Gastroesophageal sphincter (tissue), 4 donors: ENCODE data around the gene TRHDE. TPM values are rescaled to one million over a fixed set of nuclear protein-coding genes. Genes with fewer than 3 reads are reported as not detected.

Experiments
- ATAC-seq: fragments of 150-250 bp; one replicate; pipeline ENCODE4 v1.9.1; 2016; ENCODE audit warnings: mild to moderate bottlenecking, moderate library complexity
- H3K27ac ChIP-seq, 4 donors: fragments of 200-600 bp; sonication (generic) in 3 of 4; 1 replicate in 3 of 4; 2 replicates in 1 of 4; pipeline ENCODE4 v1.5.1; 2016 to 2019
- H3K27me3 ChIP-seq: fragments of 200-600 bp; sonication (generic); one replicate; pipeline ENCODE4 v1.5.1; 2019
- H3K36me3 ChIP-seq, 2 donors: fragments of 200-600 bp; sonication (generic); one replicate each; pipeline ENCODE4 v1.5.1; 2019; ENCODE audit warnings: control low read depth in 1 of 2
- H3K4me1 ChIP-seq, 3 donors: fragments of 200-600 bp; sonication (generic); 1 replicate in 2 of 3; 2 replicates in 1 of 3; pipeline ENCODE4 v1.5.1; 2016 to 2019; ENCODE audit warnings: control low read depth in 2 of 3
- H3K4me3 ChIP-seq, 2 donors: fragments of 200-600 bp; sonication (generic); one replicate each; pipeline ENCODE4 v1.5.1; 2019; ENCODE audit warnings: mild to moderate bottlenecking in 1 of 2, moderate library complexity in 1 of 2
- H3K9me3 ChIP-seq, 3 donors: fragments of 200-600 bp; sonication (generic); one replicate each; pipeline ENCODE4 v1.5.1; 2017 to 2019; ENCODE audit warnings: control low read depth in 2 of 3
- EP300 ChIP-seq: sonication (generic); formaldehyde crosslinking; IDR thresholded peaks from one replicate; pipeline ENCODE4 v1.6.1; 2017; ENCODE audit warnings: antibody characterized with exemption, mild to moderate bottlenecking
- POLR2A ChIP-seq, 2 donors: fragments of 450-650 bp; IDR thresholded peaks; one replicate each; pipeline ENCODE4 v1.6.1; 2017; ENCODE audit warnings: antibody characterized with exemption in 2 of 2, mild to moderate bottlenecking in 2 of 2, moderate library complexity in 1 of 2
- POLR2AphosphoS5 ChIP-seq: sonication (generic); formaldehyde crosslinking; IDR thresholded peaks from one replicate; pipeline ENCODE4 v1.6.1; 2017; ENCODE audit warnings: antibody characterized with exemption
- WGBS, 2 donors: methylation state at CpG; one replicate each; pipeline ENCODE4 v1.1.5; 2018; ENCODE audit warnings: low coverage in 1 of 2; 5-methylcytosine and 5-hydroxymethylcytosine counted together
- total RNA-seq, 4 donors: library from RNA; depleted of rRNA; stranded (reverse); fragments of >200 nt; gene quantifications; one replicate each; pipeline ENCODE4 v1.1.0, GENCODE V29; 2016
- TF ChIP-seq, protein P1 (sequence below), 4 experiments: fragments of 200-600 bp in 2 of 4; fragments of 450-650 bp in 2 of 4; sonication (generic) in 1 of 4; IDR thresholded peaks; one replicate each; pipeline ENCODE4 v1.5.1; 2017 to 2019; ENCODE audit warnings: antibody characterized with exemption in 4 of 4, mild to moderate bottlenecking in 2 of 4, moderate library complexity in 2 of 4

TRHDE gene
- total RNA-seq, 4 donors from 2014 or later, result 0.74 to 2.3 (median 1.0) TPM

DNA sequence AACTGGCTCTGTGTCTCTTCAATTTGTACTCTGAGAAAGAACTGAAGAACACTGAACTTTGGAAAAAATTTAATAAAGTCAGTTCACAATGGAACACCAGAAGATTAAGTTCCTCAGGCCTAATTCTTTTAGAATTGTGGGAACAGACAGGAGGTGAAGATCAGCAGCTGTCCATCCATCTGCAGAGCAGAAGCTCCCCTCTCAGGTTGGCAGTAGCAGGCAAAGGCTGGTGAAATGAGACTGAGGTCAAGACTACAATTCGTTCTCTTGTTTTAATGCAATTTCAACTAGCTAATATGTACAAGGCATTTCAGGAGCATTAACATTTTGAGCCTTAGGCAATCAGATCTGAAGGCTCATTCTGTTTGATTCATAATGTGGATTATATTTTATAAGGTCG, 10.3 kb upstream of the TRHDE start:
- TF ChIP-seq POLR2AphosphoS5 (no peak), EP300 (no peak), POLR2A (IDR thresholded peaks at IDR 0.05) (no peak)
- TF ChIP-seq, protein P1, sequence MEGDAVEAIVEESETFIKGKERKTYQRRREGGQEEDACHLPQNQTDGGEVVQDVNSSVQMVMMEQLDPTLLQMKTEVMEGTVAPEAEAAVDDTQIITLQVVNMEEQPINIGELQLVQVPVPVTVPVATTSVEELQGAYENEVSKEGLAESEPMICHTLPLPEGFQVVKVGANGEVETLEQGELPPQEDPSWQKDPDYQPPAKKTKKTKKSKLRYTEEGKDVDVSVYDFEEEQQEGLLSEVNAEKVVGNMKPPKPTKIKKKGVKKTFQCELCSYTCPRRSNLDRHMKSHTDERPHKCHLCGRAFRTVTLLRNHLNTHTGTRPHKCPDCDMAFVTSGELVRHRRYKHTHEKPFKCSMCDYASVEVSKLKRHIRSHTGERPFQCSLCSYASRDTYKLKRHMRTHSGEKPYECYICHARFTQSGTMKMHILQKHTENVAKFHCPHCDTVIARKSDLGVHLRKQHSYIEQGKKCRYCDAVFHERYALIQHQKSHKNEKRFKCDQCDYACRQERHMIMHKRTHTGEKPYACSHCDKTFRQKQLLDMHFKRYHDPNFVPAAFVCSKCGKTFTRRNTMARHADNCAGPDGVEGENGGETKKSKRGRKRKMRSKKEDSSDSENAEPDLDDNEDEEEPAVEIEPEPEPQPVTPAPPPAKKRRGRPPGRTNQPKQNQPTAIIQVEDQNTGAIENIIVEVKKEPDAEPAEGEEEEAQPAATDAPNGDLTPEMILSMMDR (IDR thresholded peaks at IDR 0.05), result no peak
- Histone ChIP-seq H3K27ac (no peak overlapping the region), H3K9me3 (no peaks in the 10 kb centered on the region), H3K36me3 (no peaks in the 10 kb centered on the region), H3K4me1 (no peaks in the 10 kb centered on the region), H3K27me3 (peaks cover 11% of the 10 kb centered on the region), H3K4me3 (no peak overlapping the region)
- WGBS, 2 donors, result 73 to 86% methylated on average over 1 to 2 of the region's 2 CpGs
- no peak for ATAC-seq

- Histone ChIP-seq H3K36me3 (no peaks in the 10 kb centered on the region), H3K4me3 (no peak overlapping the region), H3K9me3 (no peaks in the 10 kb centered on the region), H3K4me1 (no peaks in the 10 kb centered on the region), H3K27me3 (peaks cover 19% of the 10 kb centered on the region), H3K27ac (no peak overlapping the region)
- ATAC-seq, result no peak
- 48 to 74% methylated on average over 1 of the region's 1 CpG for WGBS, 2 donors
- TF ChIP-seq, protein P1 (IDR thresholded peaks at IDR 0.05), result no peak
- TF ChIP-seq POLR2A (IDR thresholded peaks at IDR 0.05) (no peak), POLR2AphosphoS5 (no peak), EP300 (no peak)
Observed at GRCh38 chr12:72264548-72265175, 7.5 kb upstream of the TRHDE start.

DNA sequence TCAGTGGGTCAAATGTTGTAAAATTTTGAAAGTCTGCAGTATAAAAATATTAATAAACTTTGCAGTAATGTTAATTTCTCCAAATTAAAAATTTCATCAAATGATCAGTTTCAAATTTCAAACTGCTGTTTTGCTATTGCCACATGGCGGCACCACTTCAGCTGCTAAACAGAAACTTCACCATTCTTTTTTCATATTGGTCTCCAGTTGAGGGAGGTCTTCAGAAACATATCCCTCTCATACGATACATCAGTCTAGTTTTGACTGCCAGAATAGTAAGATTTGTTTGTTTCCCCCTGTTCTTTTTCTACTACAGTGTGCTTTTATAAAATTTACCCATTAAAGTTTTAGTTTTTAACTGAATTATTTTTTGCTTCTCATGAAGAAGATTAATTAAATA, 4.2 kb upstream of the TRHDE start:
- TF ChIP-seq POLR2AphosphoS5 (no peak), POLR2A (IDR thresholded peaks at IDR 0.05) (no peak), EP300 (no peak)
- TF ChIP-seq, protein P1 (IDR thresholded peaks at IDR 0.05), result no peak
- H3K36me3 ChIP-seq, result no peaks in the 10 kb centered on the region
- no peaks in the 10 kb centered on the region for H3K9me3 ChIP-seq
- H3K4me3 ChIP-seq, result no peak overlapping the region
- H3K4me1 ChIP-seq, result peaks cover 0 to 19% (median 6%) of the 10 kb centered on the region in 3 donors
- 59 to 64% methylated on average over 2 of the region's 2 CpGs for WGBS, 2 donors
- no peak for ATAC-seq
- H3K27ac ChIP-seq, result no peak overlapping the region
- peaks cover 48% of the 10 kb centered on the region for H3K27me3 ChIP-seq

DNA sequence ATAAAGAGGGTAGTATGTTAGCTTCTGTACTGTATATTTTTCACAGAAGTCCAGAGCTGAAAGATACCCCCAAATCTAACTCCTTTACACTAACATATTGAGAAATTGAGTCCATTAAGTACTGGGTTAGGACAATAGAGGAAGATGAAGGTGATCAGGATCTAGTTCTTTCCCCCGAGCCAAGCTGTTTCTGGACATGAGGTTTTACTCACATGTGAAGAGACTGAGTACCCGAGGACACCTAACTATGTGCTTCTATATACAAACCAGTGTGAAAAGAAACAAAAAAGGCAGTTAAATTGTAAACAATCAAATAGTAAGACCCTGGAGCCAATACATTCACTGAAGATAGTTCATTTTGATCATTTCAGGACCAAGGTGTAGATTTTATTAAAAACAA, 3.8 kb upstream of the TRHDE start:
- TF ChIP-seq EP300 (no peak), POLR2A (IDR thresholded peaks at IDR 0.05) (no peak), POLR2AphosphoS5 (no peak)
- TF ChIP-seq, protein P1 (IDR thresholded peaks at IDR 0.05), result no peak
- no peak for ATAC-seq
- Histone ChIP-seq H3K4me1 (peaks cover 0 to 23% (median 10%) of the 10 kb centered on the region in 3 donors), H3K36me3 (no peaks in the 10 kb centered on the region), H3K9me3 (no peaks in the 10 kb centered on the region), H3K4me3 (no peak overlapping the region), H3K27me3 (peaks cover 52% of the 10 kb centered on the region), H3K27ac (no peak overlapping the region)
- WGBS, 2 donors, result 50 to 65% methylated on average over 2 of the region's 2 CpGs

- Histone ChIP-seq H3K9me3 (no peaks in the 10 kb centered on the region), H3K36me3 (no peaks in the 10 kb centered on the region), H3K4me1 (peaks cover 0 to 30% (median 12%) of the 10 kb centered on the region in 3 donors), H3K4me3 (no peak overlapping the region), H3K27me3 (peaks cover 63% of the 10 kb centered on the region), H3K27ac (no peak overlapping the region)
- ATAC-seq, result no peak
- WGBS, 2 donors, result 43 to 100% methylated on average over 1 of the region's 1 CpG
- no peak for TF ChIP-seq POLR2A (IDR thresholded peaks at IDR 0.05)
- TF ChIP-seq POLR2AphosphoS5, result no peak
- TF ChIP-seq, protein P1 (IDR thresholded peaks at IDR 0.05), result no peak
- TF ChIP-seq EP300, result no peak
Observed at GRCh38 chr12:72269491-72269890, 2.7 kb upstream of the TRHDE start.
